Measurements from ENCODE around the gene CHMP6. TPM values are rescaled to one million over a fixed set of nuclear protein-coding genes. Genes with fewer than 3 reads are reported as not detected.

The CHMP6 gene
- total RNA-seq, 3 donors from 2014 or later: 18.6 to 30.2 (median 27.7) TPM

- no peak for TF ChIP-seq POLR2A (IDR thresholded peaks at IDR 0.05)
- no peak for TF ChIP-seq POLR2AphosphoS5 (IDR thresholded peaks at IDR 0.05)
- TF ChIP-seq, protein P1, sequence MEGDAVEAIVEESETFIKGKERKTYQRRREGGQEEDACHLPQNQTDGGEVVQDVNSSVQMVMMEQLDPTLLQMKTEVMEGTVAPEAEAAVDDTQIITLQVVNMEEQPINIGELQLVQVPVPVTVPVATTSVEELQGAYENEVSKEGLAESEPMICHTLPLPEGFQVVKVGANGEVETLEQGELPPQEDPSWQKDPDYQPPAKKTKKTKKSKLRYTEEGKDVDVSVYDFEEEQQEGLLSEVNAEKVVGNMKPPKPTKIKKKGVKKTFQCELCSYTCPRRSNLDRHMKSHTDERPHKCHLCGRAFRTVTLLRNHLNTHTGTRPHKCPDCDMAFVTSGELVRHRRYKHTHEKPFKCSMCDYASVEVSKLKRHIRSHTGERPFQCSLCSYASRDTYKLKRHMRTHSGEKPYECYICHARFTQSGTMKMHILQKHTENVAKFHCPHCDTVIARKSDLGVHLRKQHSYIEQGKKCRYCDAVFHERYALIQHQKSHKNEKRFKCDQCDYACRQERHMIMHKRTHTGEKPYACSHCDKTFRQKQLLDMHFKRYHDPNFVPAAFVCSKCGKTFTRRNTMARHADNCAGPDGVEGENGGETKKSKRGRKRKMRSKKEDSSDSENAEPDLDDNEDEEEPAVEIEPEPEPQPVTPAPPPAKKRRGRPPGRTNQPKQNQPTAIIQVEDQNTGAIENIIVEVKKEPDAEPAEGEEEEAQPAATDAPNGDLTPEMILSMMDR (IDR thresholded peaks at IDR 0.05): no peak
- no peaks in the 10 kb centered on the region for H3K9me3 ChIP-seq
- intact Hi-C loops (cut with DNase I; ENCODE audit: low total_unique reads): loop anchor here (10.0 kb wide), 1 partner anchor 550 kb away; the partner anchor contains the start of gene ENDOV
- H3K4me1 ChIP-seq: peaks cover 5 to 11% of the 10 kb centered on the region in 2 donors
- H3K27ac ChIP-seq: no peak overlapping the region
- peaks cover 0 to 8% of the 10 kb centered on the region in 2 donors for H3K27me3 ChIP-seq
- no peak overlapping the region for H3K4me3 ChIP-seq
- no peak for DNase-seq (ENCODE audit: low spot score in 2 of 2)
- no peaks in the 10 kb centered on the region for H3K36me3 ChIP-seq
Observed at GRCh38 chr17:80964544-80964856, 27.1 kb upstream of the CHMP6 start.

DNA sequence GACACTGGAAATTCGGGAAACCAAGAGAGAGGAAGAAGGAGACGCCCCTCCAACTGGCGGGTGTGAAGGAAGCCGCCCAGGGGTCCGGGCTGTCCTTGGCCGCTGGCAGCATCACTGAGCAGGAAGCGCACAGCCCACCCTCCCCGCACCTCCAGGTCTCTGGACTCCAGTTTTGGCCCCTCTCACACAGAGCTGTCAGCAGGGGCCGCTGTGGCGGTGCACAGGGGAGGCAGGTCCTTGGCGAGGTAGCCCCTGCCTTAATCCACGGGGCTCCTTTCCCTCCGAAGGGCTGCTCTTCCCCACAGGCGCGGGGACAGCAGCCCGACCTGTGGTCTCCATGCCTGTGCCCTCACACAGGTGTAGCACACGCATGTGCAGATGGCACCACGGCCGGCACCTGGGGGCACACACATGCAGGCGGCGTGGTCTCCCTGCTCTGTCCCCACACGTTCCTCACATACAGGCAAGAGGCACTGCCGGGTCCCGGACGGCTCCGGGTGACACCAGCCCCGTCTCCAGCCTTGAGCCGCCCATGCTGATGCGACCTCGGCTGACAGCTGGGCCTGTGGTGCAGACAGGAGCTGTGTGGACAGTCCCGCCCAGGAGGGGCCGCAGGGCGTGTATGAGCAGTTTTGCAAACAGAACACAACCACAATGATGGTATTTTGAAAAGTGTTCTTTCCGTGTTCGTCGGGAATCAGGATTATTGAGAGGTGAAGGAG is 26.6 kb upstream of the CHMP6 start:
- TF ChIP-seq POLR2A (IDR thresholded peaks at IDR 0.05) (no peak), POLR2AphosphoS5 (IDR thresholded peaks at IDR 0.05) (no peak)
- TF ChIP-seq, protein P1 (IDR thresholded peaks at IDR 0.05): no peak
- intact Hi-C loops (cut with DNase I; ENCODE audit: low total_unique reads): loop anchor here (10.0 kb wide), 1 partner anchor 550 kb away; the partner anchor contains the start of gene ENDOV
- no peak overlapping the region for H3K27ac ChIP-seq
- no peaks in the 10 kb centered on the region for H3K9me3 ChIP-seq
- H3K36me3 ChIP-seq: no peaks in the 10 kb centered on the region
- no peak for DNase-seq (ENCODE audit: low spot score in 2 of 2)
- H3K4me3 ChIP-seq: no peak overlapping the region
- H3K27me3 ChIP-seq: peaks cover 0 to 13% of the 10 kb centered on the region in 2 donors
- peaks cover under 1 to 5% of the 10 kb centered on the region in 2 donors for H3K4me1 ChIP-seq

GRCh38 chr17:80965606-80966005 is 26.0 kb upstream of the CHMP6 start:
- H3K4me1 ChIP-seq: peaks cover 0 to 3% of the 10 kb centered on the region in 2 donors
- H3K36me3 ChIP-seq: no peaks in the 10 kb centered on the region
- no peak overlapping the region for H3K4me3 ChIP-seq
- H3K9me3 ChIP-seq: no peaks in the 10 kb centered on the region
- intact Hi-C loops (cut with DNase I; ENCODE audit: low total_unique reads): loop anchor here (10.0 kb wide), 1 partner anchor 551 kb away; the partner anchor contains the start of gene ENDOV
- no peak for DNase-seq (ENCODE audit: low spot score in 2 of 2)
- TF ChIP-seq, protein P1 (IDR thresholded peaks at IDR 0.05): no peak
- TF ChIP-seq POLR2AphosphoS5 (IDR thresholded peaks at IDR 0.05) (no peak), POLR2A (IDR thresholded peaks at IDR 0.05) (no peak)
- peaks cover 0 to 19% of the 10 kb centered on the region in 2 donors for H3K27me3 ChIP-seq
- H3K27ac ChIP-seq: no peak overlapping the region

- TF ChIP-seq, protein P1 (IDR thresholded peaks at IDR 0.05): no peak
- TF ChIP-seq POLR2AphosphoS5 (IDR thresholded peaks at IDR 0.05): no peak
- TF ChIP-seq POLR2A (IDR thresholded peaks at IDR 0.05): no peak
- Histone ChIP-seq H3K4me1 (peaks cover 0 to 3% of the 10 kb centered on the region in 2 donors), H3K4me3 (no peak overlapping the region), H3K36me3 (no peaks in the 10 kb centered on the region), H3K27ac (no peak overlapping the region), H3K9me3 (no peaks in the 10 kb centered on the region), H3K27me3 (peaks cover 0 to 37% of the 10 kb centered on the region in 2 donors)
- no peak for DNase-seq (ENCODE audit: low spot score in 2 of 2)
- intact Hi-C loops (cut with DNase I; ENCODE audit: low total_unique reads): loop anchor here (10.0 kb wide), 1 partner anchor 553 kb away; the partner anchor contains the start of gene ENDOV
Observed at GRCh38 chr17:80967404-80967872, 24.2 kb upstream of the CHMP6 start.

DNA sequence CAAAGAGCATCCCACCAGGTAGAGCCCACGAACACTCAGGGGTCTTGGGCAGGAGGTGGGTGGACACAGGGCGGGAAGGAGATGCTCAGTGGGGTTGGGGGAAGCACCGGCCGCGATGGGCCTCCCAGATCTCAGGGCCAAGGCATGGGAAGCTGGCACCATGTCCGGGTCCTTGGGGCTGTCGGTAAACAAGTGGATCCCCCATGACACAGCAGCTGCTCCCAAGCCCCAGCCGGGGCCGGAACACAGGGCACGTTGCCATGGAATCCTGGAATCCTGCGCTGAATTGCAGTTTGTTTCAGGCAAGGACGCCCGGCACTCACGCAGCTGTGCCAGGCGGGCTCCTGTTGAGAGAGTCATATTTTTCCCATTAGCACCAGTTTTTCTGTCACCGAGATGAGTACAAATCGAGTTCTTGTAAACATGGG is 23.0 kb upstream of the CHMP6 start:
- DNase-seq (ENCODE audit: low spot score in 2 of 2): no peak
- no peaks in the 10 kb centered on the region for H3K36me3 ChIP-seq
- no peaks in the 10 kb centered on the region for H3K9me3 ChIP-seq
- TF ChIP-seq POLR2AphosphoS5 (IDR thresholded peaks at IDR 0.05) (no peak), POLR2A (IDR thresholded peaks at IDR 0.05) (no peak)
- TF ChIP-seq, protein P1 (IDR thresholded peaks at IDR 0.05): no peak
- intact Hi-C loops (cut with DNase I; ENCODE audit: low total_unique reads): loop anchor here (10.0 kb wide), 1 partner anchor 554 kb away; the partner anchor contains the start of gene ENDOV
- peaks cover 0 to 3% of the 10 kb centered on the region in 2 donors for H3K4me1 ChIP-seq
- peak overlapping the region in 1 of 3 donors; percentile 33 for H3K4me3 ChIP-seq
- H3K27ac ChIP-seq: peak overlapping the region in 1 of 2 donors; percentile 48
- peaks cover 0 to 37% of the 10 kb centered on the region in 2 donors for H3K27me3 ChIP-seq

All from breast epithelium (tissue), 4 donors.